CD4-positive, alpha-beta T cell treated with Interleukin-10 for 1 hour (primary cell): ENCODE results near the gene PRR7.
A peak's percentile ranks its signal among the peaks of the same experiment; 100 is the strongest.
"Not testable (repeated sequence)": the region's sequence is repeated elsewhere in the genome, so short reads cannot be mapped to it uniquely, and the experiment has no call there.

ENCODE experiments used
- DNase-seq: peaks from one replicate; pipeline ENCODE4 v3.0.0-alpha.2; 2020

The PRR7 gene

DNA sequence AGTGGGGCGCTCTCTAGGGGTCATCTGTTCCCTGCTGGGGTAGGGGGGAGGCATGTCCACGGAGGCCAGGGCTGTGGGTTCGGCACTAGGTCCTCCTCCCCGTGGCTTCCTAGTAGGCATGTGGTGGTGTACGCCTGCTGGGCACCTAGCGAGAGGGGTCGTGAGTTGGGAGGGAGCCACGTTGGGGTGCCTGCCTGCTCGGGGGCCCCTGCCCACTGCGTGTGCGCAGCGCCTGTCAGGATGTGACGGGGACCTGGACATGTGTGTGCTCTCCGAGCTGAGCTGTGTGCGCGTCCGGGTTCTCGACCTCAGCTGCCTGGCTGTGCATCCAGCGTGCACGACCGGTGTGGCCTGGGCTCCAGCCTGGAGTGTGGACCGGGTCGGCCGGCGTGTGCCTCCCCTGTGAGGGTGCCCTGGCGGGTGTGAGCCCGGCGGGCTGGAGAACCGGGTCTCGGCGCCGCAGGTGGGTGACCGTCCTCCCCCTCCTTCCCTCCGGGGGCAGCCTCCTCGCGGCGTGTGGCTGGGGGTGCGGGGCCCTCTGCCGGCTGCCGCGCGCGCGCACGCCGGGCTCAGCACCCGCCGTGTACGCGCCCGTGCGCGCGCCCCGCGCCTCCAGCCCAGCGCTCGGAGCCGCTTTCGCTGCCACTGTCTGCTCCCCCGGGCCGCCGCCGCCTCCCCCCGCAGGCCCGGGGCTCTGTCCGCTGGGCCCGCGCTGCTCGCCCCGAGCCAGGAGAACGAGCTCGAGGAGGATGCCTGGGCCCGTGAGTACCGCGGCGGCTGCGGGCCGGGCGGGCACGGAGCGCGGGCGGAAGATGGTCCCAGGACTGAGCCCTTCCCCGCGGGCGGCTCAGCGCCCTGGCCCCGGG lies at the start of gene PRR7:
PRR7 (plus strand) TSS at position 615 of the 866 bp plus-strand sequence. CDS start 8,254 bp downstream, outside the sequence.
- DNase-seq, result peak; percentile 81

- DNase-seq, result no peak
Measured at GRCh38 chr5:177397875-177398390, 48.7 kb upstream of the PRR7 start.

- no peak for DNase-seq
Measured at GRCh38 chr5:177399997-177400868, 46.4 kb upstream of the PRR7 start, which contains the start of gene PFN3. Gene PFN3 (minus strand): TSS chr5:177400661. CDS start chr5:177400576, 85 bp downstream.

- DNase-seq, result peak; percentile 76
Measured at GRCh38 chr5:177402271-177403043, 44.2 kb upstream of the PRR7 start.

- peak; percentile 63 for DNase-seq
Measured at GRCh38 chr5:177403102-177403791, 43.4 kb upstream of the PRR7 start.

- DNase-seq, result peak; percentile 91
Measured at GRCh38 chr5:177403792-177404640, 42.6 kb upstream of the PRR7 start.

GRCh38 chr5:177404641-177405179 lies 41.9 kb upstream of the PRR7 start:
- no peak for DNase-seq

GRCh38 chr5:177405312-177405711 lies 41.3 kb upstream of the PRR7 start:
- no peak for DNase-seq

- DNase-seq, result peak; percentile 31
Measured at GRCh38 chr5:177405805-177406204, 40.8 kb upstream of the PRR7 start.

DNA sequence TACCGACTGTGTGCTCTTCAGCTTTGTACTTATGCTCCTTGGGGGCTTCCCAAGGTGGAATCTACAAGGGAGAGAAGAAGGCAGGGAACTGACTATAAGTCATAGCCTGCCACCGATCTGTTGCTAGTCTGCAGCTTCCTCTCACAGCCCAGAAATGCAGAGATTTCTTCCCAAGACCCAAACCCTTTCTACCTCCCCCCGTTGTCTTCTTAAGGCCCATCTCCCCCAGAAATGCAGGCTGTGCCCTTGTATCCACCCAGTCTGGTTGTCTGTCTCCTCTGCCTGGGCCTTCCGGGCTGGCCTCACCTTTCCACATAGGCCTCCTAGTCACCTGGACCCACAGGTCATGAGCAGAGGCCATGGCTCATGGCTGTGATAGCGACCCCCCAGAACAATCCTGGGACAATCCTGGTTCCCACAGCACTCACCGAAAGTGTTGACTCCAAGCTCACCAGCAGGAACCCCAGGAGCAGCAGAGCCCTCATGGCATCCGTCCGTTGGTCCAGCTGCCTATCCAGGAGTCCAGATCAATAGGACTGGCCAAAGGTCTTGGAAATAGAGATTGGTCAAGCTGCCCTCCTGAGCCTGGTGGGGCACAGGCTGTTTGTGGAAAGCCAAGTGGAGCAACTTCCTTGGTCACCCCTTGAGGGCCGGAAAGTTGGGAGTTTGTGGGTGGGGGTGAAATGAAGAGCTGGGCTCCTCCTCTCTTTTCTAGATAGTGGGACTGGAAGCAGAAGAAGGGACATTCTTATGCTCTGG lies 37.4 kb upstream of the PRR7 start, which contains the start of gene F12:
F12 (minus strand) TSS at position 522 of the 759 bp plus-strand sequence; CDS start at position 485, 37 bp downstream.
- DNase-seq, result no peak

DNA sequence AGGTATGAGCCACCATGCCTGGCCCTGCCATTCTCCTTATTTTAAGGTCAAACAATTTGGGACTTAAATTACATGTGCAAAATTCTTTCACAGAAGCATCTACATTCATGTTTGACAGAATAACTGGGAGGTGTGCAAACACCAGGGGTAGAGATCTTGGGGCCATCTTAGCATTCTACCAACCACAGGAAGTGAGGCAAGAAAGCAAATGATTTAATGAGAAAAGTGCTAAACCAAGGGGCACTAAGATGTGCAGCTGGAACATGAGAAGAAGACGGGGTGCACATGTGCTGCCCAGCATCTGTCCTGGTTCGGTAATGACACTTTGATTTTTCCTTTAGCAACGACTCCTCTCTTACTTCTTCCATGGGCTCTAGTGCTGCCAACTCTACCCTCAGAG lies 36.0 kb upstream of the PRR7 start:
- DNase-seq, result peak; percentile 34

GRCh38 chr5:177412603-177413233 lies 33.9 kb upstream of the PRR7 start:
- DNase-seq, result peak; percentile 75

GRCh38 chr5:177414481-177414880 lies 32.1 kb upstream of the PRR7 start:
- DNase-seq, result no peak

- DNase-seq, result not testable (repeated sequence)
Measured at GRCh38 chr5:177417081-177417480, 29.5 kb upstream of the PRR7 start.

DNA sequence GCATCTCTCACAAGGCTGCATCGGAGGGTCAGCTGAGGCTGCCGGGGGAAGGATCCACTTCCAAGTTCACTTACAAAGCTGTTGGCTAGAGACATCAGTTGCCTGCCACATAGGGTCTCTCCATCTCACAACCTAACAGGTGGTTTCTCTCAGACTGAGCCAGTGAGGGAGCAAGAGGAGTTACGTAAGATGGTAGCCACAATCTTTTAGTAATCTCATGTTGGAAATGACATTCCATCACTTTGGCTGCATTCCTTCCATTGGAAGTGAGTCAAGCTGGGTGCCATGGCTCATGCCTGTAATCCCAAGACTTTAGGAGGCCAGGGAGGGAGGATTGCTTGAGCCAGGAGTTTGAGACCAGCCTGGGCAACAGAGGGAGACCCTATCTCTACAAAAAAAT lies 27.6 kb upstream of the PRR7 start:
- no peak for DNase-seq

DNA sequence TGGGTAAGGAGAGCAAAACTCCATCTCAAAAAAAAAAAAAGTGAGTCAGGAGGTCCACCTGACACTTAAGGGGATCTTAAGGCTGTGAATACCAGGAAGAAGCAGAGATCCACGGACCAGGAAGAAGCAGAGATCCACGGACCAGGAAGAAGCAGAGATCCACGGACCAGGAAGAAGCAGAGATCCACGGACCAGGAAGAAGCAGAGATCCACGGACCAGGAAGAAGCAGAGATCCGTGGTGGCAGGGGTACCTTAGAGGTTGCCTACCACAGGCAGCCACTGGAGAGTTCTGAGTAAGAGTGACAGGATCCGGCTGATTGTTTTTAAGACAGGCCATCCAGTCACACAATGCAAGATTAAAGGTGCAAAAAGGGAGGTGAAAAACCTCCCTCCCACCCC lies 26.1 kb upstream of the PRR7 start:
- not testable (repeated sequence) for DNase-seq

- no peak for DNase-seq
Measured at GRCh38 chr5:177421062-177421798, 25.4 kb upstream of the PRR7 start.

GRCh38 chr5:177423671-177424070 lies 22.9 kb upstream of the PRR7 start:
- no peak for DNase-seq
